Endothelial cell of umbilical vein (primary cell): ENCODE results near the gene IPO13. TPM values are rescaled to one million over a fixed set of nuclear protein-coding genes. Genes with fewer than 3 reads are reported as not detected.

Source experiments
- BruUV-seq: library from RNA; stranded (reverse); fragments of 400-500 nt; replicated peaks from 2 replicates; lab custom pipeline; 2021; lab: Mats Ljungman, UMichigan
- CTCF ChIA-PET: fragments of 300-600, 350-600 bp; sonication (Branson Sonifier 250); formaldehyde crosslinking; loops from one replicate; lab custom pipeline; 2021; ENCODE audit warnings: antibody characterized with exemption, inconsistent platforms; lab: Charles Lee
- POLR2A ChIA-PET: fragments of 300-600, 350-600 bp; sonication (Branson Sonifier 250); formaldehyde crosslinking; loops from one replicate; lab custom pipeline; 2021; ENCODE audit warnings: antibody characterized with exemption, inconsistent platforms; lab: Charles Lee
- DNase-seq: peaks from one replicate; pipeline ENCODE4 v3.0.0-alpha.2; 2011; ENCODE audit warnings: low read depth, low spot score
- FAIRE-seq: peaks from 2 replicates; lab custom pipeline; 2011; peaks lifted over from hg19 to GRCh38; lab: Jason Lieb, UNC
- H2AFZ ChIP-seq: 2 replicates; pipeline ENCODE4 v1.6.0; 2012; ENCODE audit warnings: low read depth, low read length, control low read depth, inconsistent platforms
- H3K27ac ChIP-seq: 2 replicates; pipeline ENCODE4 v1.5.1; 2011; ENCODE audit warnings: low read depth, mild to moderate bottlenecking, control low read depth, low read length, moderate library complexity; ENCODE audit not compliant: insufficient read depth
- H3K27me3 ChIP-seq, 2 experiments: 2 replicates each; pipeline versions ENCODE4 v1.6.0 to v1.6.1; 2011; ENCODE audit warnings: low read length in 2 of 2, mixed read lengths in 1 of 2; ENCODE audit not compliant: control insufficient read depth in 2 of 2, insufficient read depth in 2 of 2
- H3K36me3 ChIP-seq, 2 experiments: 2 replicates in 1 of 2; 3 replicates in 1 of 2; pipeline ENCODE4 v1.5.1; 2011; ENCODE audit warnings: low read length in 2 of 2, mild to moderate bottlenecking in 1 of 2, moderate library complexity in 1 of 2; ENCODE audit not compliant: control insufficient read depth in 2 of 2, insufficient read depth in 2 of 2; ENCODE audit errors: extremely low read depth in 1 of 2
- H3K4me1 ChIP-seq: 3 replicates; pipeline ENCODE4 v1.5.1; 2011; ENCODE audit warnings: mild to moderate bottlenecking, low read length; ENCODE audit not compliant: control insufficient read depth, insufficient read depth; ENCODE audit errors: extremely low read depth
- H3K4me2 ChIP-seq: 2 replicates; pipeline ENCODE4 v1.6.1; 2011; ENCODE audit warnings: low read length, control low read depth, mixed read lengths; ENCODE audit not compliant: insufficient read depth
- H3K4me3 ChIP-seq, 3 experiments: fragments of 200-600 bp in 1 of 3; sonication (generic), shearing (Covaris generic) in 1 of 3; replicated peaks in 1 of 3; 2 replicates each; pipeline ENCODE4 v1.5.1; 2011 to 2016; ENCODE audit warnings: control low read depth in 3 of 3, low read length in 3 of 3, mild to moderate bottlenecking in 2 of 3, inconsistent platforms in 1 of 3, low read depth in 1 of 3, moderate library complexity in 1 of 3; ENCODE audit not compliant: insufficient read depth in 1 of 3
- H3K79me2 ChIP-seq: 2 replicates; pipeline ENCODE4 v1.6.0; 2012; ENCODE audit warnings: low read length, inconsistent platforms; ENCODE audit not compliant: control insufficient read depth, insufficient read depth
- H3K9ac ChIP-seq: replicated peaks from 2 replicates; pipeline ENCODE3; 2011; ENCODE audit warnings: low read length, control low read depth; ENCODE audit not compliant: insufficient read depth; ENCODE audit errors: extremely low read depth
- H3K9me1 ChIP-seq: replicated peaks from 3 replicates; pipeline ENCODE4 v1.6.0; 2011; ENCODE audit warnings: mild to moderate bottlenecking, low read length; ENCODE audit not compliant: control insufficient read depth, insufficient read depth; ENCODE audit errors: extremely low read depth
- H3K9me3 ChIP-seq: replicated peaks from 2 replicates; pipeline ENCODE4 v1.5.1; 2012; ENCODE audit warnings: low read length, inconsistent platforms; ENCODE audit not compliant: control insufficient read depth, insufficient read depth
- H4K20me1 ChIP-seq: replicated peaks from 2 replicates; pipeline ENCODE3; 2011; ENCODE audit warnings: mild to moderate bottlenecking, low read length; ENCODE audit not compliant: control insufficient read depth, insufficient read depth; ENCODE audit errors: extremely low read depth
- EZH2 ChIP-seq: IDR thresholded peaks from 2 replicates; pipeline ENCODE4 v1.6.1; 2012; ENCODE audit warnings: borderline replicate concordance, low read depth, mild to moderate bottlenecking, moderate library complexity, low read length, inconsistent platforms; ENCODE audit not compliant: severe bottlenecking
- FOS ChIP-seq: IDR thresholded peaks from 2 replicates; pipeline ENCODE4 v1.6.1; 2011; ENCODE audit warnings: mild to moderate bottlenecking, low read length, moderate library complexity, borderline replicate concordance; ENCODE audit not compliant: insufficient read depth
- GATA2 ChIP-seq: IDR thresholded peaks from 2 replicates; pipeline ENCODE4 v1.7.0; 2011; ENCODE audit warnings: low read depth, mild to moderate bottlenecking, moderate library complexity, mixed read lengths, low read length; ENCODE audit not compliant: insufficient read length, insufficient read depth
- JUN ChIP-seq: IDR thresholded peaks from 2 replicates; pipeline ENCODE4 v1.6.1; 2011; ENCODE audit warnings: borderline replicate concordance, low read depth; ENCODE audit not compliant: insufficient read length, insufficient read depth
- MAX ChIP-seq: IDR thresholded peaks from 2 replicates; pipeline ENCODE4 v1.6.1; 2011; ENCODE audit not compliant: insufficient read depth, insufficient read length
- MYC ChIP-seq: IDR thresholded peaks from one replicate; pipeline ENCODE4 v1.6.1; 2011; ENCODE audit warnings: mild to moderate bottlenecking, low read depth, low read length
- POLR2A ChIP-seq: IDR thresholded peaks from 2 replicates; pipeline ENCODE4 v1.6.1; 2012; ENCODE audit warnings: low read depth, mild to moderate bottlenecking, control low read depth, low read length
- POLR2AphosphoS5 ChIP-seq: IDR thresholded peaks from 2 replicates; pipeline ENCODE4 v1.6.1; 2012; ENCODE audit warnings: low read depth, mild to moderate bottlenecking, control low read depth, low read length, moderate library complexity; ENCODE audit not compliant: insufficient read depth
- dilution Hi-C: fragments of 300-500 bp; cut with MboI; formaldehyde crosslinking; loops from one replicate; pipeline ENCODE4 v1.15.0; 2019; ENCODE audit warnings: low sequenced_read_pairs; ENCODE audit not compliant: extremely low pct_ligation_motif_present
- intact Hi-C: fragments of 100-400 bp; cut with micrococcal nuclease; formaldehyde crosslinking; loops from one replicate; pipeline ENCODE4 v1.10.0; 2022
- polyA plus RNA-seq, 4 experiments: library from polyadenylated mRNA; depleted of rRNA in 3 of 4; stranded (reverse) in 3 of 4; unstranded in 1 of 4; fragments of >200 nt; gene quantifications; 2 replicates each; pipeline versions ENCODE4 v1.2.1 to v1.2.3, GENCODE V29; 2011 to 2012; ENCODE audit warnings: missing spikeins in 1 of 4
- total RNA-seq: library from RNA; stranded (reverse); gene quantifications from 2 replicates; pipeline ENCODE4 v1.2.3, GENCODE V29; 2021
- TF ChIP-seq, protein P1 (sequence below), 2 donors: IDR thresholded peaks; 1 replicate in 1 of 2; 2 replicates in 1 of 2; pipeline ENCODE4 v1.5.1; 2011; ENCODE audit warnings: low read length in 2 of 2, mild to moderate bottlenecking in 2 of 2, moderate library complexity in 2 of 2, control low read depth in 1 of 2, inconsistent platforms in 1 of 2, low read depth in 1 of 2; ENCODE audit not compliant: insufficient read depth in 1 of 2; ENCODE audit errors: extremely low read depth in 1 of 2

IPO13 gene
- total and polyA plus RNA-seq, 2 donors (not counting 3 experiments of a cell fraction or from before 2014, with no cell fraction given), result 28.9 to 29.3 TPM

- CTCF ChIA-PET, result interaction anchor here (0.7 to 1.7 kb wide), 5 partner anchors 8 to 33 kb away, joined by 3 to 9 read pairs (median 5); no protein-coding TSS in a partner anchor
- no peaks in the 10 kb centered on the region for H3K9me1 ChIP-seq
- intact Hi-C loops (no loop called here), dilution Hi-C loops (no loop called here)
- no peak overlapping the region for H3K4me3 ChIP-seq
- H3K4me2 ChIP-seq, result no peak overlapping the region
- no TSS peak for BruUV-seq
- FAIRE-seq (no peak), DNase-seq (no peak)
- no peaks in the 10 kb centered on the region for H3K9me3 ChIP-seq
- no peaks in the 10 kb centered on the region for H3K36me3 ChIP-seq
- peaks cover 0 to 4% of the 10 kb centered on the region in 2 experiments for H3K27me3 ChIP-seq
- no peaks in the 10 kb centered on the region for H3K79me2 ChIP-seq
- TF ChIP-seq EZH2 (no peak), POLR2AphosphoS5 (no peak), FOS (no peak), GATA2 (no peak), MYC (no peak), MAX (no peak), JUN (no peak), POLR2A (no peak)
- TF ChIP-seq, protein P1, sequence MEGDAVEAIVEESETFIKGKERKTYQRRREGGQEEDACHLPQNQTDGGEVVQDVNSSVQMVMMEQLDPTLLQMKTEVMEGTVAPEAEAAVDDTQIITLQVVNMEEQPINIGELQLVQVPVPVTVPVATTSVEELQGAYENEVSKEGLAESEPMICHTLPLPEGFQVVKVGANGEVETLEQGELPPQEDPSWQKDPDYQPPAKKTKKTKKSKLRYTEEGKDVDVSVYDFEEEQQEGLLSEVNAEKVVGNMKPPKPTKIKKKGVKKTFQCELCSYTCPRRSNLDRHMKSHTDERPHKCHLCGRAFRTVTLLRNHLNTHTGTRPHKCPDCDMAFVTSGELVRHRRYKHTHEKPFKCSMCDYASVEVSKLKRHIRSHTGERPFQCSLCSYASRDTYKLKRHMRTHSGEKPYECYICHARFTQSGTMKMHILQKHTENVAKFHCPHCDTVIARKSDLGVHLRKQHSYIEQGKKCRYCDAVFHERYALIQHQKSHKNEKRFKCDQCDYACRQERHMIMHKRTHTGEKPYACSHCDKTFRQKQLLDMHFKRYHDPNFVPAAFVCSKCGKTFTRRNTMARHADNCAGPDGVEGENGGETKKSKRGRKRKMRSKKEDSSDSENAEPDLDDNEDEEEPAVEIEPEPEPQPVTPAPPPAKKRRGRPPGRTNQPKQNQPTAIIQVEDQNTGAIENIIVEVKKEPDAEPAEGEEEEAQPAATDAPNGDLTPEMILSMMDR (IDR thresholded peaks at IDR 0.05; ENCODE audit: extremely low read depth in 1 of 2, insufficient read depth in 1 of 2, low read depth in 1 of 2, low read length in 2 of 2), result no peak
- no peak overlapping the region for H2AFZ ChIP-seq
- no peak overlapping the region for H3K9ac ChIP-seq
- no peaks in the 10 kb centered on the region for H4K20me1 ChIP-seq
- POLR2A ChIA-PET, result no interaction called here
- no peak overlapping the region for H3K27ac ChIP-seq
- no peaks in the 10 kb centered on the region for H3K4me1 ChIP-seq
Measured at GRCh38 chr1:44013949-44014348, 67.2 kb downstream of the IPO13 start.
